Calu3 (cell line): ENCODE measurements around the gene TMEM238L. TPM values are rescaled to one million over a fixed set of nuclear protein-coding genes. Genes with fewer than 3 reads are reported as not detected.

Experiments used
- BruUV-seq: library from RNA; stranded (reverse); fragments of 400-500 nt; replicated peaks from 2 replicates; lab custom pipeline; 2021; lab: Mats Ljungman, UMichigan
- CTCF ChIA-PET: fragments of 300-600 bp; sonication (Branson Sonifier 250); formaldehyde crosslinking; loops from one replicate; lab custom pipeline; 2022; ENCODE audit warnings: antibody characterized with exemption; lab: Charles Lee
- DNase-seq: peaks from one replicate; pipeline ENCODE4 v3.0.0; 2022
- H3K27ac Mint-ChIP-seq: one replicate; pipeline ENCODE4 v1.8.0; 2022; ENCODE audit warnings: mixed read lengths; ENCODE audit not compliant: unreplicated experiment
- H3K27me3 Mint-ChIP-seq: one replicate; pipeline ENCODE4 v1.8.0; 2022; ENCODE audit warnings: mixed read lengths; ENCODE audit not compliant: unreplicated experiment
- H3K36me3 Mint-ChIP-seq: one replicate; pipeline ENCODE4 v1.8.0; 2022; ENCODE audit warnings: mild to moderate bottlenecking, moderate library complexity, mixed read lengths; ENCODE audit not compliant: insufficient read depth, unreplicated experiment
- H3K4me1 Mint-ChIP-seq: one replicate; pipeline ENCODE4 v1.8.0; 2022; ENCODE audit warnings: mild to moderate bottlenecking, low read depth, mixed read lengths; ENCODE audit not compliant: unreplicated experiment
- H3K4me3 Mint-ChIP-seq: one replicate; pipeline ENCODE4 v1.8.0; 2022; ENCODE audit warnings: mild to moderate bottlenecking, low read depth, moderate library complexity, mixed read lengths; ENCODE audit not compliant: unreplicated experiment
- H3K9me3 Mint-ChIP-seq: one replicate; pipeline ENCODE4 v1.8.0; 2022; ENCODE audit warnings: low read depth, mixed read lengths; ENCODE audit not compliant: unreplicated experiment
- intact Hi-C: fragments of 100-400 bp; cut with micrococcal nuclease; formaldehyde crosslinking; loops from one replicate; pipeline ENCODE4 v1.10.0; 2022; ENCODE audit not compliant: unreplicated experiment
- total RNA-seq: library from RNA; stranded (reverse); gene quantifications from 2 replicates; pipeline ENCODE4 v1.2.3, GENCODE V29; 2022
- TF ChIP-seq, protein P1 (sequence below): fragments of 200-600 bp; IDR thresholded peaks from one replicate; pipeline ENCODE4 v1.8.0; 2022; ENCODE audit warnings: antibody characterized with exemption; ENCODE audit not compliant: unreplicated experiment

The TMEM238L gene
- total RNA-seq, 1 experiment from 2014 or later, result not detected

GRCh38 chr17:10748531-10749181 lies 55.2 kb downstream of the TMEM238L start:
- CTCF ChIA-PET, result interaction anchor here (0.6 kb wide), 1 partner anchor 1029 kb away, joined by 3 read pairs; no protein-coding TSS in a partner anchor
- no peak overlapping the region for H3K27ac Mint-ChIP-seq
- no peaks in the 10 kb centered on the region for H3K9me3 Mint-ChIP-seq
- TF ChIP-seq, protein P1, sequence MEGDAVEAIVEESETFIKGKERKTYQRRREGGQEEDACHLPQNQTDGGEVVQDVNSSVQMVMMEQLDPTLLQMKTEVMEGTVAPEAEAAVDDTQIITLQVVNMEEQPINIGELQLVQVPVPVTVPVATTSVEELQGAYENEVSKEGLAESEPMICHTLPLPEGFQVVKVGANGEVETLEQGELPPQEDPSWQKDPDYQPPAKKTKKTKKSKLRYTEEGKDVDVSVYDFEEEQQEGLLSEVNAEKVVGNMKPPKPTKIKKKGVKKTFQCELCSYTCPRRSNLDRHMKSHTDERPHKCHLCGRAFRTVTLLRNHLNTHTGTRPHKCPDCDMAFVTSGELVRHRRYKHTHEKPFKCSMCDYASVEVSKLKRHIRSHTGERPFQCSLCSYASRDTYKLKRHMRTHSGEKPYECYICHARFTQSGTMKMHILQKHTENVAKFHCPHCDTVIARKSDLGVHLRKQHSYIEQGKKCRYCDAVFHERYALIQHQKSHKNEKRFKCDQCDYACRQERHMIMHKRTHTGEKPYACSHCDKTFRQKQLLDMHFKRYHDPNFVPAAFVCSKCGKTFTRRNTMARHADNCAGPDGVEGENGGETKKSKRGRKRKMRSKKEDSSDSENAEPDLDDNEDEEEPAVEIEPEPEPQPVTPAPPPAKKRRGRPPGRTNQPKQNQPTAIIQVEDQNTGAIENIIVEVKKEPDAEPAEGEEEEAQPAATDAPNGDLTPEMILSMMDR, result no peak
- BruUV-seq, result no TSS peak
- intact Hi-C loops, result no loop called here
- H3K27me3 Mint-ChIP-seq, result peaks cover 49% of the 10 kb centered on the region
- no peaks in the 10 kb centered on the region for H3K4me1 Mint-ChIP-seq
- H3K4me3 Mint-ChIP-seq, result no peak overlapping the region
- H3K36me3 Mint-ChIP-seq, result no peaks in the 10 kb centered on the region
- DNase-seq, result no peak

DNA sequence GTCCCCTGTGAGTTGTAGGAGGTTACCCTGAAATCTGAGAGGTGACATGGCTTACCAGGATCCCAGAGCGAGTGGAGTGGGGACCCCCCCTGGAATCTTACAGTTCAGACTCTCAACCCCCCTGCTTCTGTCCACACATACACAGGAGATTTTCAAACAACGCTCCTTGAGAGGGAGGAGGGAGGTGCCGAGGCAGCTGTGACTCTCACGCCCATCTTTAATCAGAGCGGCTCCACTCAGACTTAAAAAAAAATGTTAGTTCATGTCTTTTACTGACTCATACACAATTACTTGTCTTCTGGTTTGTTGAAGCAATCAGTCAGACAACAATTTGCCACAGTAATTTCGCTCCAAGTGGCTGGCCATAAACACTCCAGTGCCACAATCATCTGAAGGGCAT lies 58.7 kb downstream of the TMEM238L start:
- Mint-ChIP-seq H3K9me3 (no peaks in the 10 kb centered on the region), H3K36me3 (no peaks in the 10 kb centered on the region), H3K4me1 (no peaks in the 10 kb centered on the region), H3K4me3 (no peak overlapping the region), H3K27me3 (peaks cover 62% of the 10 kb centered on the region), H3K27ac (no peak overlapping the region)
- TF ChIP-seq, protein P1, result no peak
- no TSS peak for BruUV-seq
- CTCF ChIA-PET, result no interaction called here
- no peak for DNase-seq
- intact Hi-C loops, result no loop called here

Other genes with a start within 250 kb of the TMEM238L start
- 2.7 and 2.9 TPM in 2 replicates for gene MYH3, start 146.8 kb downstream of the TMEM238L start, total RNA-seq
- 27.4 and 29.4 TPM in 2 replicates for gene SCO1, start 106.6 kb downstream of the TMEM238L start, total RNA-seq
- 3.2 and 4.2 TPM in 2 replicates for gene ADPRM, start 106.5 kb downstream of the TMEM238L start, total RNA-seq
- not detected in 2 replicates for gene TMEM220, start 74.1 kb downstream of the TMEM238L start, total RNA-seq
- not detected in 2 replicates for gene PIRT, start 34.0 kb upstream of the TMEM238L start, total RNA-seq